NK-92 (cell line): ENCODE measurements around the gene SNCB.
A peak's percentile ranks its signal among the peaks of the same experiment; 100 is the strongest.

ENCODE experiments used
- DNase-seq: peaks from one replicate; lab custom pipeline; 2025; ENCODE audit not compliant: unreplicated experiment; lab: John Stamatoyannopoulos, UW

Gene SNCB

DNA sequence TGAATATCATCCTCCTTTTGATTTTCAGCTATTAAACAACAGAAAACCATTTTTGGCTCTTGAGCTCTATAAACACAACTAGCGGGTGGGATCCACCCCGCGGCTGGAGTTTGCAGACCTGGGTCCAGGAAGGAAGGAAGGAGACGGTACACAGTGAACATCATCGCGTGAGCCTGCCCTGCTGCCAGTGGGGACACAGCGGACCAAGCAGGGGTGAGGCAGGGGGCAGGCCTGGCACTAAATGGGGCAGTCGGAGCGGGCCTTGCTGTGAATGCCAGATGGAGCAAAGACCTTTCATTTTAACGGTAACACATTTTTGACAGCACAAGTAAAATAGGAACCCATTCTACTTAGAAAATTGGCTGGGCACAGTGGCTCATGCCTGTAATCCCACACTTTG is 31.3 kb upstream of the SNCB start:
- DNase-seq: no peak

DNA sequence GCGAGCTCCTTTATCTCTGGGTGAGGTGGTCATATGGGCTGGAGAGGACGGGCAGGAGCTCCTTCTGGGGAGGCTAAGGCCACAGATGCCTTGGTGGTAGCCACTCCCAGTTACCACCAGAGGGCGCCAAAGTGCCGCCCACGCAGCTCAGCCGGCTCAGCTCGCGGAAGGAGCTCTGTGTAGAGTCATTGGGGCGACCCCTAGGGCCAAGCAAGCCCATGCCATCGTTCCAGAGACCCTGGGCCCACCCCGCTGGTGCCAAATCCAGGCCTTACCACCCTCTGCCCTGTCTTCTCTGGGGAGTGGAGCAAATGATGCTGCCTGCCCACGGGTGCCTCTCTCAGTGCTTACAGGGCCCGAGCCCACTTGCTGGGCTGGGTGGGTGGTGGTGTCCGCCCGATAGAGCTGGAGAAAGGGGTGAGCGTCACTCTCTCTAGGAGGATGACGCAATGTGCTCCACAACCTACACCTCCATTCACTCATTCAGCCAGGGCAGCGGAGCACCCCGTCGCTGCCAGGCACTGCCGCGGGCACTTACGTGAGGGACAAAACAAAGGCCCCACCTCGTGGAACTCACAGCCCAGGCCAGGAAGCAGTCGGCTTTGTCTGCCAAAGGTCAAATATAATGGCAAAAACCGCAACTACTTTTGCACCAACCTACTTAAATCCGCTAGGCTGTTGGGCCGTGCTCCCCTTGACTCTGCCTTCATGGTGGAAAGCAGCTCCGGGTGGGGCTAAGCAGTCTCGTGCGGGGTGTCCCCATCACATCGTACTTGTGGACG is 30.7 kb upstream of the SNCB start:
- no peak for DNase-seq

DNA sequence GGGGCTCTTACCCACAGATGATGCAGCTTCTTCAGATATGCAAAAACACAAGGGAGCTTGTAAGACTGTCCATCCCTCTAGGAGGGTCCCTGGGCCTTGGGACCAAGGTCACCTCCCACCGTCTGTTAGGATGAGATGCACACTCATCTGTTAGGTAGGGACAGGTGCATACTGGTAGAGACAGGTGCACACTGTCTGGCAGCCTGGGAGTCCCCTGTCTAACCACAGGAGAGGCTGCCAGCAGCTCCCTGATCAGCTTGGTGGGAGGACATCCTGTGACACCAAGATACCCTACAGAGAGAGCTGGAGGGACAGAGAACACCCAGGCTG is 30.2 kb upstream of the SNCB start:
- no peak for DNase-seq

DNA sequence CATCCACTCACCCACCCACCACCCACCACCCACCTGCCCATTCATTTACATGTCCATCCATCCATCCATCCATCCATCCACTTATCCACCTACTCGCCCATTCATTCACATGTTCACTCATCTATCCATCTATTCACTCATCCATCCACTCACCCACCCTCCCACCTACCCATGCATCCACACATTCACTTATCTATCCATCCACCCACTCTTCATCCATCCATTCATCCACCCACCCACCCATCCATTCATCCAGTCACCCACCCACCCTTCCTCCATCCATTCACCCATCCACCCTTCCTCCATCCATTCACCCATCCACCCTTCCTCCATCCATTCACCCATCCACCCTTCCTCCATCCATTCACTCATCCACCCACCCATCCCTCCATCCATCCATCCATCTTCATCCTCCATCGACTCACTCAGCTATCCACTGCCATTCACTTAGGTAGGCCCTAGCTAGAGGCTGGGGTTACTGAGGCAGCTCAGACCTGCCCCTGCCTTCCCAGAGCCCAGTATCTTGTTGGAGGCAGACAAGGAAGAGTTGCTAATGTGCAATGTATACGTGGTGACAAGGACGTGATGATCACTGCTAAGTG is 29.6 kb upstream of the SNCB start:
- DNase-seq: no peak

DNA sequence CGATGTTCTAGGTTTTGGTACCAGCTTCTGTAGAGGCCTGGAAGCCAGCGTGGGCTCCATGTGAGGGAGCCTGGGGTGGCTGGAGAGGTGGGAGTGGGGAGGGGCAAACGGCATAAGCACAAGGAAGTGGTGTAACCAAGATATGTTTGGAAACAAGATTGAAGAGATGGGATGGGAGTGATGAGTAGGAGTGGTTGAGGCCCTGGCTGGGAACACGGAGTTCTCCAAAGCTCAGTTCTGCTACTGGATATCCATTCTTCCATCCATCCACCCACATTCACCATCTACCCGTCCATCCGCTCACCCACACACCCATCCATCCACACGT is 29.1 kb upstream of the SNCB start:
- DNase-seq: no peak

DNA sequence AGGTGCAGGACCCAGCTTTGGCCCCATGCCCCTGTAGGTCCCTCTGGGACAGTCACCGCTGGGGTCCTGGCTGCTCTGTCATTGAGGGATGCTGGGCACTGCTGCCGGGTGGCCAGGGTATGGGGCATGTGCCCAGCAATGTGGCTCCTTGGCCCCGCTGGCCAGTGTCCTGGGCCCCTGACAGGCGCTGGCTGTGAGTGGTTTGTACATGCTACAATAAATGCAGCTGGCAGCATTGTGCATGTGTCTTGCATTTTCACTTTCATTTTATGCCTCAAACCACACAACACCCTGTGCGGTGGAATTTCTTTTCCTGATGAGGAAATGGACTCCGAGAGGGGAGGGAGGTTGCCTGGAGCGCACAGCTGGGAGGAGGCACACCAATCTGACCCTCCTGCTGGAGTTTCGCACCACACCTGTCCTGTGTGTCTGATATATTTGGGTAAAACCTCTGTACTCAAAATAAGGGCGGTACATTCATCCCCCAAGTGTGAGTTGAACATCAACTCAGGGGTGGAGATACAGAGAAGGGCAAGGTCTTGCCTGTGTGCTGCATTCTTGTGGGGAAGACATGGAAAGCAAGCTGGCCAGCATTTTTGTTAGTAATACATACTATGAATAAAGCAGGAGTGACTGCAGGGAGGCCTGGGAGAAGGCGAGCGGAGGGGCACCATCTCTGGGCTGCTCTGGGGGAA is 28.6 kb upstream of the SNCB start:
- no peak for DNase-seq

DNA sequence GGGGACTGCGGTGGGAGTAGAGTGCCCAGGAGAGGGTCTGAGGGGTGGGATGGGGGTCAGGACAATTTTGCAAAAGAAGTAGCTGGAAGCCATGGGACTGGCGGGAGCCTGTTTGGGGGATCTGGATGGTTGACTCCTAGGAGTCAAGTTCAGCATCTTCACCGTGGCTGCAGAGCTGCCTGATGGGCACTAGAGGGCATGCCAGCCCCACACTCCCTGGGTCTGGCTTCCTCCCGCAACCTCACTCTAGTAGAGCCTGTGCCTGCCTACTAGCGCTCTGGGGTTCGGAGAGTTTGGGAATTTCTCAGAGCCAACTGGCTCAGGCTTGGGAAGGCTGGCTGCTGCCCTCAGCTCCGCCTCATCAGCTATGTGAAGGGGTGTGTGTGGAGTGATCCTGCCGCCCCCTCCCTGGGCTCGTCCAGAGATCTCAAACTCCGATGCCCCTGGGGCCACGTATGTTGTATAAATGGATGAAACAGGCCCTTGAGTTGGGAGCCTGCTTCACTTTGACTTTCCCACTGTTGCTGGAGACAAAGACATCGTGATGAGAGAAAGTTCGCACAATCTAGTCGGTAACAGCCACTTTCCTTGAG is 27.8 kb upstream of the SNCB start:
- no peak for DNase-seq

DNA sequence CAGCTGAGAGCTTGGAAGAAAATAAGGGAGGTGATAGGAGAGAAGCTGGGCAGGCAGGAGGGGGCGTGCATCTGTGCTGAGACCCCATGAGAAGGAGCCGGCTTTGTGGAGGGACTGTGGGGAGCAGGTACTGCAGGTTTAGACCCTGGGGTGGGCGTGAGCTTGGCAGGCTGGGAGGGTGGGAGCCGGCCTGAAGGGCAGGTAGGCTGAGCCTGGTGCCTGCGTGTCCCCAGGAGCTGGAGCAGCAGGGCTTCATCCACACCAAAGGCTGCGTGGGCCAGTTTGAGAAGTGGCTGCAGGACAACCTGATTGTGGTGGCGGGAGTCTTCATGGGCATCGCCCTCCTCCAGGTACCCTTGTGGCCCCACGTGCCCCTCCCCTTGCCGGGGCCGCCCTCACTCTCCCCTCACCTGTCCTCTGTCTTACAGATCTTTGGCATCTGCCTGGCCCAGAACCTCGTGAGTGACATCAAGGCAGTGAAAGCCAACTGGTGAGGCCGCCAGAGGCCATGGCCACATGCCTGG is 26.2 kb upstream of the SNCB start:
- no peak for DNase-seq

DNA sequence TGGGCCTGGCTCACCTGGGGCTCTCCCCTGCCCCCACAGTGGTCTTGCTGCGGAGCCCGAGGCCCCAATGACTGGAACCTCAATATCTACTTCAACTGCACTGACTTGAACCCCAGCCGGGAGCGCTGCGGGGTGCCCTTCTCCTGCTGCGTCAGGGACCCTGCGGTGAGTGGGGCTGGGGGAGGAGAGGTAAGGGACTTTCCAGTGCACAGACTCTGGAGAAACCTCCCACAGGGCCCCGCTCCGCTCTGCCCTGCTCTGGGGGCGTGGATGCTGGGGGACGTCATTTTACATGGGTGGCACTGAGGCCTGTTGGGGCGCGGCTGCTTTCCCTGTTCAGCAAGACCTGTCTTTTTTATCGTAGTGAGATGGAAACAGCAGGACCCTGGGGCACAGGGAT is 24.5 kb upstream of the SNCB start:
- no peak for DNase-seq

DNA sequence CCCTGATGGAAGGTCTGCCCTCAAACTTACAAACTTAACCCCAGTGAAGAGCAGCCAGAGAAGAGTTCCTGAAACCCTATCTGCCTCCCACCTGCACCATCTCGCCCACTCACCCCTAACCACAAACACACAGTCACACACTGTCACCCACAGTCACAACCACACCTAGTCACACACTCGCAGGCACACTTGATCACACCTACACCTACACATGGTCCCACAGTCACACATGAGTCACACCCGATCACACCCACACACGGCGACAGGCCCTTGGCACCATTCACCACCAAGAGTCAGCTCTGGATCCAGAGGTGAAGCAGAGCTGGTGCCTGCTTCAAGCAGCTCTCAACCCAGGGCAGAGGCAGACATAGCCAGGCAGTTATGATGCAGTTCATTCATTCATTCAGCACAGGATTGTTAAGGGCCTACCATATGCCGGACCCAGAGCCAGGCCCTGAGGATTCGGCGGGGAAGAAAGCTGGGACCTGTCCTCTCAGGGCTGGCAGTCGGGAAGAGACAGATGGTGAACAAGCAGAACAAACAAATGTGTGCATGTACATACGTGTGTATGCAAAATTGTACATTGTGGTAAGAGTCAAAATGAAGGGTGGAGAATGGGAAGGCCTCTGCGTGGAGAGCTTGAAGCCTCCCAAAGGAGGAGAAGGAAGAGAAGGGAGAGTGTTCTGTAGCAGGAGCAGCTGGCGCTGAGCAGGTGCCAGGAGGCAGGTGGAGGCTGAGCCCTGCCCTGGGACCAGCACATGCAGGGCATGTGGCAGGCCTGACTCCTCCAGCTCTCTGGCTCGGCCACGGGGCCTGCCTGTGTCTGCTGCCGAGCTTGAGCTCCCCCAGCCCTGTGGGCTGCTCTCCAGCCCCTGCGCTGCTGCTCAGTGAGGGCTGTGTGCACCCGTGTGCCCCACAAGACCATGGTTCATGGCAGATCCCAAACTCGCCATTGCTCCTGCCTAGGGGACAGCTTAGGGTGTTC is 23.4 kb upstream of the SNCB start:
- no peak for DNase-seq

DNA sequence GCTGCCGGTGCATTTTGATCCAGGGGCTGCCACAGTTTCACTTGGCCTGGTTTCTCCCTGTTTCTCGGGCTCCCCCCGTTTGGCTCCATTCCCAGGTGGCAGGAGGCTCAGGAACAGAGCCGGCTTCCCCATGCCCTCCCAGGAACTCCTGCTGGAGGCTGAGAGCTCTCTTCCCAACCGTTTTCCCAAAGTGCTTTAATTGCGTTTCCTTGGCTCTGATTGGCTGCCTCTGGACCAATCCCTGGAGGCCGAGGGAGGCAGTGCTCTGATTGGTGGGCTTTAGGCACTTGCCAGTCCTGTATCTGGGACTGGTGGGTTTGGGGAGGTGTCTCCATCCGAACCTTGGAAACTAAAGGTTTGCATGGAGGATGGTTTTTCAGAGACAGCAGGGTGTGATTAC is 21.8 kb upstream of the SNCB start:
- no peak for DNase-seq

DNA sequence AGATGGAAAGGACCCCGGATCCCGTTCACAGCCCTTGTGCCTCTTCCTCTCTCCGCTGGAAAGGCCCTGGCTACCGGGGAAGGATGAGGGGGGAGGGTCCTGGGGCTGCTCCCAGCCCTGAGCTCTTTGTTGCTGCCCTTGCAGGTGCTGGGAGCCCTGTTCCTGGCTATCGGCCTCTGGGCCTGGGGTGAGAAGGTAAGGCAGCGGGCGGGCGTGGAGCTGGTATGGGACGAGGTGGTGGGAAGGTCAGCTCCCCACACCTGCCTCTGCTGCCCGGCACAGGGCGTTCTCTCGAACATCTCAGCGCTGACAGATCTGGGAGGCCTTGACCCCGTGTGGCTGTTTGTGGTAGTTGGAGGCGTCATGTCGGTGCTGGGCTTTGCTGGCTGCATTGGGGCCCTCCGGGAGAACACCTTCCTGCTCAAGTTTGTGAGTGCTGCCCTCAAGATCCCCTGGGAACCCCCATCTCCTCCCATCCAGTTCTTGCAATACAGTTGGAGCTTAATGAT is 21.2 kb upstream of the SNCB start:
- DNase-seq: no peak

DNA sequence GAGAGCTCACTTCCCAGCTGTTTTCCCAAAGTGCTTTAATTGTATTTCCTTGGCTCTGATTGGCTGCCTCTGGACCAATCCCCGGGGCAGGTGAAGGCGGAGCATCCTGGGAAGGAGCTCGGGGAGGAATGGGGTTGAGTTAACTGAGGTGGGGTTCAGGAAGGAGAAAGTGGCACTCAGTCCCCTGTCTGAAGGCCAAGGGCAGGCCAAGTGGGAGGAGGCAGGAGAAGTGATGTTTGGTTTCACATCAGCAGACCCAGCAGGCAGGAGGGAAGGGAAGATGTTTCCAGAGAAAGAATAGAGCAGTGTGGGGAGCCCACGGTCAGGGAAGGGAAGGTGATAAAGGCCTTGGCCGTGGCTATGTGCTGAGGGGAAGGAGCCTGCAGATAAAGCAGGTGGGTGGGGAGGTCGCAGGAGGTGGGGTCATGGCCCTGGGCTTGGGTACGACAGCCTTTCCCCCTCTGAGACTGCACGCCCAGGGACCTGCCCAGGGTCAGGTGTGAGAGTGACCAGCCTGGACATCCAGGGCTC is 20.1 kb upstream of the SNCB start:
- no peak for DNase-seq

DNA sequence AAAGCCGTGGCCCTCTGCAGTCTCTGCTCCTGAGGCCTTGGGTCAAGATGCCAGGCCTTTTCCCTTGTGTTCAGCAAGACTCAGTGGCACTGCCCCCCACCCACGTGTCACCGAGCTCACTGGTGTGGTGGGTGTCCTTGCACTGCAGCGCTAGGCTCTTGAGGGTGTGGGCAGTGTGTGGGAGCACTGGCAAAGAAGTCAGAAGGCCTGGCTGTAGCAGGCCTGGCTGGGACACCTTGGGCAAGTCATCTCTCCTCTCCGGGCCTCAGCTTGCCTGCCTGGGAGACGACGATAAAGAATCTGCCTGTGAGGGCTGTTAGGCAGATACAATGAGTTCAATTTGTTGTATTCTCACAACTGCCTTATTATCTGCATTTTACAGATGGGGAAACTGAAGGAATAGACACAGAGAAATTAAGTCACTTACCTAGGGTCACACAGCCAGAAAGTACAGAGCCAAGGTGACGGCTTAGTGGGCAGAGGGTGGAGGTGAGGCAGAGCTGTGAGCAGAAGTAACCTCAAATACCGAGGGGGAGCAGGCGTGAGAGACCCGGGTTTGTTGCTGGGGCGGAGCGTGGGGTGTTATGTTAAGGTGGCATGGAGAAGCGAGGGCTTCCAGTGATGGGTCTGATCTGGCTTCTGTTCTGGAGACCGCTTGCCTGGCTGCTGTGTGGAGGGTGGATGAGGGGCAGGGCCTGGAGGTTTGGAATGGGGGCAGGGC is 18.3 kb upstream of the SNCB start:
- no peak for DNase-seq

DNA sequence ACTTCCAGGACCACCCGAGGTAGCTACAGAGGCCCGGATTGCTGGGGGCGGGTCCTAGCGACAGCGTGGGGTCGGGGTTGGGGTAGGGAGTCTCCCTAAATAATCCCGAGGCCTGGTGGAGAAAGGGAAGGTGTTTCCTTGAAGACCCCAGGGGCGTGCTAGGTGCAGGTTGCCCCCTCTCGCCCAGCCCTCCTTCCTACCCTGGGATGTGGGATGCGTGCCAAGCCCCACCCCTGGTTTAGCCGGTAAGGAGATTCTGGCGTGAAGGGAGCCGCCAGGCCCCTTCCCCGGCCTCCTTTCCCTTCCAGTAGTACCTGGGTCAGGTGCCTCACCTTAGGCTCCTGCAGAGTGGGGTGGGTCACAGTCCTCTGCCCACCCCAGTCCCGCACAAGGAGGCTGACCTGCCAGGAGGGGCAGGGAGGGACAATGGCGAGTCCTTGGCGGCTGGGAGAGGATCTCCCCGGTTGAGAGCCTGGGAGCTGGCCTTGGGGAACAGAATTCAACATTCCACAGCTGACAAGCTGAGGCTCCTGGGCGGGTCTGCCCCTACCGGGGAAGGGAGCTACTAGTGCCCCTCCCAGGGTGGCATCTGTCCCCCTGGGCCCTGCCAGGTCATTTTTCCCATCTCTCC is 17.6 kb upstream of the SNCB start:
- no peak for DNase-seq

DNA sequence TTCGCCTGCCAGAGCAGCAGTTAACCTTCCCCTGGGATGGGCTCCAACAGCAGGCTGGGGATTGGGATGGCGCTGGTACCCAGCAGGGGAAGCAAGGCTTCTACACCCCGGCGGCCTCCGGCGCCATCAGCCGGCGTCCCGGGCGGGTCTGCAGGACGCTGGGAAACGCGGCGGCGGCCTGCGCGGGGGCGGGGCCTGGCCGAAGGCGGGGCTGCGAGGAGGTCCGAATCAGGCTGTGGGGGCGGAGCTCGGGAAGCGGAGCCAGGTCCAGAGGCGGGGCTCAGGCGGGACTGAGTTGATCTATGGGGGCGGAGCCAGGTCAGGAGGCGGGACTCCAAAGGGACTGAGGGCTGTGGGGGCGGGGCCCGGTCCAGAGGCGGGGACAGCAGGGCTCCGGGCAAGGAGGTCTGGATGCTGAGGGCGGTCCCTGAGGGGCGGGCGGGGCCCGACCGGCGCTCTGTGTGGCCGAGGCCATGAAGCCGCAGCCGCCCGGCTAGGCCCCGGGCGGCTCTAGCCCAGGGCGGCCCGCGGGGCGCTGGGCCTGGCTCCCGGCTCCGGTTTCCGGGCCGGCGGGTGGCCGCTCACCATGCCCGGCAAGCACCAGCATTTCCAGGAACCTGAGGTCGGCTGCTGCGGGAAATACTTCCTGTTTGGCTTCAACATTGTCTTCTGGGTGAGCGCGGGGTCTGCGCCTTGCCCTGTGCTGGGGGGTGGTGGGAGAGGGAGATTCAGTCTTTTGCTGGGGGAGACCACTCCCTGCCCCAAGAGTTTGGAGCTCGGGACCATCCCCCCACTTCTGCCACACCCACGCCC is 16.9 kb upstream of the SNCB start, which contains the start of gene TSPAN17:
TSS of gene TSPAN17 (plus strand) at position 455 of the 813 bp plus-strand sequence. CDS start at position 587, 132 bp downstream.
- peak; percentile 82 for DNase-seq

DNA sequence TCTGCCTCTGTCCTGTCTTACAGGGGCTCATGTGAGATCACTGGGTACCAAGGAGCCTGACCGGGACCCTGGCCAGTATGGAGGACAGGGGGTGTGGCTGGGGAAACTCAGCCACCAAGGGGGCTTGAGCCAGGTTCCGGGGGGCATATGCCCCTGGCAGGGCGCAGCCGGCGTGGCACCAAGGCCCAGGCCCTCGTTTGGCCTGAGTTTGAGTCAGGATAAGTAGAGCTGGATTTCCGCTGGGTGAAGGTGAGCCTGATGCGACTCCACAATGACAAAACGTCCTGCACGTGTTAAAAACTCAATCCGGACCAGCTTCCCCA is 16.3 kb upstream of the SNCB start:
- DNase-seq: no peak

DNA sequence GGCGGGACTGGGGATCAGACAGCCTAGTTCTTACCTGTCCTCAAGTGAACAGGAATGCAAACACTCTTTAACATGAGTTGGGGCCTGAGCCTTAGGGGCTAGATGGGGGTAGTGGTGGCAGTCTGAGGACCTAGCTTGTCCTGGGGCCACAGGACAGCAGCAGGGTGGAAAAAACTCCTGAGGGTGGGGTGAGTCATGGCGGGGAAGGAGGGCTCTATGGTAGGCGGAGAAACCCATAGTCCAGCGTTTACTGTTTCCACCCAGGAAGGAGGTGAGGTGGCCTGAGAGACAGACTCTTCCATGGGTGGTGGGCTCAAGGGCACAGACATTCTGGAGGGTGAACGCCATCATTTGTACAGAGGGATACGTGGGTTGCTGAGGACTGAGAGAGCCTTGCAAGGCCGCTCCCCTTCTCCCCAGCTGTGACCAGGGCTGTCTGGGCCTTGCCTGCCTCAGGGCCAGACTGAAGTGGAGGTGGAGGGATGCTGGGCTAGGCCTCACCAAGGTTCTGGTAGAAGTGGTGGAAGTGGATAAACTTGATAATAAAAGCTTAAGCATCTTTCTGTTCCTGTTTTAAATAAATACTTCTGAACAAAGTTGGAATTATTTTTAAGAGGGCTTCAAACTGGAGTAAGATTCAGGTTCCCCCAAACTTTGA is 15.8 kb upstream of the SNCB start:
- DNase-seq: no peak
